ENCODE results near the gene BPIFB3.
A peak's percentile ranks its signal among the peaks of the same experiment; 100 is the strongest.
"Not testable (repeated sequence)": the region's sequence is repeated elsewhere in the genome, so short reads cannot be mapped to it uniquely, and the experiment has no call there.

Gene BPIFB3

DNA sequence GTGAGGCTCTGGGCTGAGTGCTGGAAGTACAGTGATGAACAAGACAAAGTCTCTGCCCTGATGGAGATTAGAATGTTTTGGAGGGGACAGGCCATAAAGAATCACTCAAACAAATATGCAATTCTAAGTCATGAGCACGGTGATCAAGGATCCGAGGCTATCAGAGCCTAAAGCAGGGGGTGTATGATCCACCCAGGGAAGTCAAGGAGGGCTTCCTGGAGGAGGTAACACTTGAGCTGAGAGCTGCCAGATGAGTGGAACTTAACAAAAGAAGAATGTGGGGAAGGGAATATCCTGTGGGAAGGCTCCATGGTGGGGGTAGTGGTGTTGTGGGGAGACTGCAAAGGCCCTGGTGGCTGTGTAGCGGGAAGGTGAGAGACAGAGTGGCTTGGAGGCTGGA lies 38.0 kb downstream of the BPIFB3 start:
- no peak for DNase-seq (ENCODE audit: low spot score)

DNA sequence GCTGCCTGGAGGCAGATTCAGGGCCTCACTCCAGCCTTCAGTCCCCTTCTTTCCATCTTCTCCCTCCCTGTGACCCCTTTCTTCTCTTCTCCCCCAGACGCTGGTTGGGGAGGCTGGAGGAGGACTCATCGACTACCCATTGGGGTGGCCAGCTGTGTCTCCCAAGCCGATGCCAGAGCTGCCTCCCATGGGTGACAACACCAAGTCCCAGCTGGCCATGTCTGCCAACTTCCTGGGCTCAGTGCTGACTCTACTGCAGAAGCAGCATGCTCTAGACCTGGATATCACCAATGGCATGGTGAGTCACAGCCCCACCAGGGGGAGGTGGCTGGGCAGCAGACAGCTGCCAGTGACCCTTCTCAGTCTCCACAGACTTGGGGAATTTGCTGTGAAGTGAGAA lies 38.7 kb downstream of the BPIFB3 start:
- DNase-seq (ENCODE audit: low spot score) = no peak

- DNase-seq (ENCODE audit: low spot score) = no peak
Measured at GRCh38 chr20:33093074-33093473, 39.4 kb downstream of the BPIFB3 start.

GRCh38 chr20:33093582-33093981 lies 39.9 kb downstream of the BPIFB3 start:
- no peak for DNase-seq (ENCODE audit: low spot score)

DNA sequence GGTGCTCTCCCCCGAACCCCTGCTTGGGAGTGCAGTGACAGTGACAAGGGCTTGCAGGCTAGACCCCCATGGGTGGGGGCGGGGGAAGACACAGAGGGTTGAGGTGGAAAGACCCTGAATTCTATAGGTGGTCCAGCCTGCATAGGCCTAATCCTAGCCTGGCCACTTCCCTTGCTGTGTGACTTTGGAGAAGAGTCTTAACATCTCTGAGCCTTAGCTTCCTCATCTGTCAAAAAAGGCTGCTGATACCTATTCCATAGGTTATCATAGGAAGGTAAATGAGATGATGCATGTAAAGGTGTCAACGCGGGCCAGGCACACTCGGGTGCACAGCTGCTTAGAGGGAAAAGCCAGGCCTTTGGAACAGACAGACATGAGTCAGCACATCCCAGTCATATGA lies 41.5 kb downstream of the BPIFB3 start:
- DNase-seq (ENCODE audit: low spot score) = no peak

DNA sequence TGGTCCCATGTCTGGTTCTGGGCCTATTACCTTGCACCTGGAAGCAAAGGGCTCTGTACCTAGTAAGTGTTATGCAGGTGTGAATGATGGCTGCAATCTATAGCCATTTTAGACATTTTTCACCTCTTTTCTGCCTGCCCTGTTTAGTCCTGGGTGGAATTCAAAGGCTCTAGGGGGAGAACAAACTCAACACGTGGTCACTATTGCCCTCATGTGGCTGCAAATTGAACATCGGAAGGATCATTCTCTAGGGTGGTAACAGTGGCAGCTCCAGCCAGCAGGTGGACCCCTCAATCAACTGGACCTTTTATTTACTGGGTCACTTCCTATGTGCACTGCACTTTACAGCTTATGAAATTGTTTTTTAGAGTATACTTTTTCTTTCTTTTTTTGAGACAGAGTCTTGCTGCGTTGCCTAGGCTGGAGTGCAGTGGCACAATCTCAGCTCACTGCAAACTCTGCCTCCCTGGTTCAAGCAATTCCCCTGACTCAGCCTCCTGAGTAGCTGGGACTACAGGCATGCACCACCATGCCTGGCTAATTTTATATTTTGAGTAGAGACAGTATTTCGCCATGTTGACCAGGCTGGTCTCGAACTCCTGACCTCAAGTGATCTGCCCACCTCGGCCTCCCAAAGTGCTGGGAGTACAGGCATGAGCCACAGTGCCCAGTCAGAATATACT lies 42.3 kb downstream of the BPIFB3 start:
- DNase-seq (ENCODE audit: low spot score) = peak; percentile 94

- no peak for DNase-seq (ENCODE audit: low spot score)
Measured at GRCh38 chr20:33097001-33097400, 43.3 kb downstream of the BPIFB3 start.

GRCh38 chr20:33099843-33100538 lies 46.3 kb downstream of the BPIFB3 start:
- DNase-seq (ENCODE audit: low spot score) = no peak

DNA sequence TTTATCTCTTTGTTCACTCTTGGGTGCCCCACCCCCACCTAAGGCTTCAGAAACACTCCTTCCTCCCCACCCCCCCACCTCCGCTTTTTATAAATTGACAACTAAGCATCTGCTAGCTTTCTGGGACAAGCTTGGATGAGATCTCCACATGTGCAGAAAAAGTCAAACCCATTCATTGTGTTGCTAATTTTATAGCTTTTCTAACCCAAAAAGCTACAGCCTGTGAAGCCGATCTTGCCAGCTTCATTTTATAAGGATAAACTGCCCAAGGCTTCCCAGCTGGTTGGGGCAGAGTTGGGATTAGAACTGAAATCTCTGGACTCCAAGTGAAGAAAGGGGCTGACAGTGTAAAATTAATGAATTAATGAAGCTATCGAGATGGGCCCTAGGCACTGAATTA lies 49.9 kb downstream of the BPIFB3 start:
- no peak for DNase-seq (ENCODE audit: low spot score)

- DNase-seq (ENCODE audit: low spot score) = no peak
Measured at GRCh38 chr20:33104336-33104735, 50.6 kb downstream of the BPIFB3 start.

- no peak for DNase-seq (ENCODE audit: low spot score)
Measured at GRCh38 chr20:33105316-33105924, 51.7 kb downstream of the BPIFB3 start.

DNA sequence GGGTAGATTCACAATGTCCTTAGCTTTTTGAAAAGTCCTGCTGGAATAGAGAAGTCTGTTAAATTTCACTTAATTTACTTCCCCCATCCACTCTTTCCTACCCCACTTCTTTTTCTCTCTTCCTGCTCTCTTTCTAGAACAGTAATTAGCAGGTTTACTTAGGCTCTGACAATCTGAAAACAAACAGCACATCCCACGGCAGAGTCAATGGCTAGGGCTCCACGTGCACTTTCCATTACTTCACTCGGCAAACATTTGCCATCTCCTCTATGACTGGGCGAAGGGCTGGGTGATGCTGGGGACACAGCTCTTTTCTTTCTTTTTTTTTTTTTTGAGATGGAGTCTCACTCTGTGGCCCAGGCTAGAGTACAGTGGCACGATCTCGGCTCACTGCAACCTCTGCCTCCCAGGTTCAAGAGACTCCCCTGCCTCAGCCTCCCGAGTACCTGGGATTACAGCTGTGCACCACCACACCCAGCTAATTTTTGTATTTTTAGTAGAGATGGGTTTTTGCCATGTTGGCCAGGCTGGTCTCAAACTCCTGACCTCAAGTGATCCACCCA lies 52.4 kb downstream of the BPIFB3 start:
- DNase-seq (ENCODE audit: low spot score) = not testable (repeated sequence)

GRCh38 chr20:33108661-33109060 lies 55.0 kb downstream of the BPIFB3 start:
- DNase-seq (ENCODE audit: low spot score) = peak; percentile 72

DNA sequence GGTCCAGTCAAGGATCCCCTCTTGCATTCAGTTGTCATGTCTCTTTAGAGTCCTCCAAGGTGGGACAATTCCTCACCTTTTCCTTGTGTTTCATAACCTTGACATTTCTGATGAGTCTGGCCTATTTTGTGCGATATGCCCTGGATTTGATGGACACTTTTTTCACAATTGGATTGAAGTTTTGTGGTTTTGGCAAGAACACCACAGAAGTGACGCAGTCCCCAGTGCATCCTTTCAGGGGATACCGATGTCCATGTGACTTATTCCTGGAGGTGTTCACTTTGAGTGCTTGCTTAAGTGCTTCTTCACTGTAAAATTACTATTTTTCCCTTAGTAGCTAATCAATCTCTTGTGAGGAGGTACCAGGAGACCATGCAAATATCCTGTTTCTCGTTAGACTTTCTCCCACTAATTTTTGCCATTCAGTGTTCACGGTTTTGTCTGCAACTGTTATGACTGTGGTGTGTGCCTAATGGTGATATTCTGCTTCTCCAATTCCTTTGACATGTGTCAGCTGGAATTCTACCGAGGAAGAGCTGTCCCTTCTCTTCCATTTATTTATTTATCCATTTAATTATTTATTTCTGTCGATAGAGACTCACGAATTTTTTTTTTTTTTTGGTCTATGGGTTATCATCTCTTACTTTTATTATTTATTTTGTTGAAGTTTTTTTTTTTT lies 56.6 kb downstream of the BPIFB3 start:
- DNase-seq (ENCODE audit: low spot score) = no peak

GRCh38 chr20:33111306-33111705 lies 57.6 kb downstream of the BPIFB3 start:
- no peak for DNase-seq (ENCODE audit: low spot score)

- DNase-seq (ENCODE audit: low spot score) = no peak
Measured at GRCh38 chr20:33112547-33113386, 59.1 kb downstream of the BPIFB3 start.

DNA sequence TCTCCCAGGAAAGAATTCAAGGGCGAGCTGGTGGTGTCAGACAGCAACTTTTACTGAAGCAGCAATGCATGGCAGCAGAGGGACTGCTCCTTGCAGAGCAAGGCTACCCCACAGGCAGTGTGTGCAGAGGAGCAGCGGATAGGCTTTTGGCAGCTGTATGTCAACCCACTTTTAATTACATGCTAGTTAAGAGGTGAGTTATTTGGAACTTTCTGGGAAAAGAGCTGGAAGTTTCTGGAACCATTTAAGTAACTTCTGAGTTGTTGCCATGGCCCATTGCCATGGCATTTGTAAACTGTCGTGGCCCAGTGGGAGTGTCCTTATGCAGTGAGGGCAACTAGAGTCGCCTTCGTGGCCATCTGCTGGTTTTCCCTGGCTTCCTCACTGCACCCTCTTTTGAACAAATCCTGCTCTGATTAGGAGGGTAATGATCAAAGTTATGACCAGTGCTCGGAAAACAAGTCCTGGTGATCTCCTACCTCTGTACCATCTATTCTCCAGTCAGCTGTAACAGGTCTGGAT lies 59.7 kb downstream of the BPIFB3 start:
- no peak for DNase-seq (ENCODE audit: low spot score)

GRCh38 chr20:33115501-33115900 lies 61.8 kb downstream of the BPIFB3 start:
- not testable (repeated sequence) for DNase-seq (ENCODE audit: low spot score)

- DNase-seq (ENCODE audit: low spot score) = no peak
Measured at GRCh38 chr20:33119725-33120720, 66.3 kb downstream of the BPIFB3 start.

GRCh38 chr20:33120934-33121333 lies 67.2 kb downstream of the BPIFB3 start:
- no peak for DNase-seq (ENCODE audit: low spot score)
